Upper lobe of left lung (tissue), 6 donors: ENCODE results near the gene GAL. TPM values are rescaled to one million over a fixed set of nuclear protein-coding genes. Genes with fewer than 3 reads are reported as not detected.

Experiments
- ATAC-seq, 2 donors: fragments of 200-7000 bp; cut with Tn5 transposase; one replicate each; pipeline ENCODE4 v1.9.1; 2022; ENCODE audit warnings: mild to moderate bottlenecking in 2 of 2, moderate library complexity in 2 of 2; ENCODE audit not compliant: low FRiP score in 2 of 2
- DNase-seq, 2 donors: peaks; one replicate each; pipeline ENCODE4 v3.0.0-alpha.2; 2019 to 2020
- H3K27ac ChIP-seq, 4 donors: fragments of 200-600 bp; sonication (generic); one replicate each; pipeline ENCODE4 v1.5.1; 2016 to 2019
- H3K27me3 ChIP-seq, 4 donors: fragments of 200-600 bp; sonication (generic); one replicate each; pipeline ENCODE4 v1.5.1; 2017 to 2019
- H3K36me3 ChIP-seq, 4 donors: fragments of 200-600 bp; sonication (generic); one replicate each; pipeline ENCODE4 v1.5.1; 2016 to 2019
- H3K4me1 ChIP-seq, 4 donors: fragments of 200-600 bp; sonication (generic); one replicate each; pipeline ENCODE4 v1.5.1; 2018 to 2019
- H3K4me3 ChIP-seq, 4 donors: fragments of 200-600 bp; sonication (generic); one replicate each; pipeline ENCODE4 v1.5.1; 2017 to 2019; ENCODE audit warnings: mild to moderate bottlenecking in 2 of 4, moderate library complexity in 1 of 4
- H3K9me3 ChIP-seq, 4 donors: fragments of 200-600 bp; sonication (generic); one replicate each; pipeline ENCODE4 v1.5.1; 2018 to 2019
- POLR2A ChIP-seq, 4 donors: fragments of 450-650 bp; IDR thresholded peaks; one replicate each; pipeline ENCODE4 v1.5.1; 2016 to 2017; ENCODE audit warnings: antibody characterized with exemption in 4 of 4, mild to moderate bottlenecking in 2 of 4
- POLR2AphosphoS5 ChIP-seq, 2 donors: sonication (generic); formaldehyde crosslinking; IDR thresholded peaks; one replicate each; pipeline ENCODE4 v1.5.1; 2017; ENCODE audit warnings: antibody characterized with exemption in 2 of 2
- WGBS, 2 donors: methylation state at CpG; one replicate each; pipeline ENCODE4 v1.1.5; 2017 to 2018; 5-methylcytosine and 5-hydroxymethylcytosine counted together
- total RNA-seq, 6 donors: library from RNA; depleted of rRNA in 4 of 6; stranded (reverse); fragments of >200 nt in 4 of 6; gene quantifications; one replicate each; pipeline versions ENCODE4 v1.1.0 to v1.2.1, GENCODE V29; 2016 to 2021
- donor health status: DM: no; HTN: no; CAD: no; lungs with moderate emphysema.
- donor health status: DM: no; HTN: yes; CAD: no; lungs with severe emphysema.

Gene GAL
- total RNA-seq, 6 donors from 2014 or later, result 0.54 TPM; not detected in 4

GRCh38 chr11:68735646-68736045, 51.3 kb downstream of the GAL start:
- DNase-seq (no peak), ATAC-seq (peak in 1 of 2 donors; percentile 24)
- TF ChIP-seq POLR2A (IDR thresholded peaks at IDR 0.05) (no peak), POLR2AphosphoS5 (IDR thresholded peaks at IDR 0.05) (no peak)
- Histone ChIP-seq H3K27ac (peak overlapping the region in 1 of 4 donors; percentile 18), H3K9me3 (no peaks in the 10 kb centered on the region), H3K36me3 (no peaks in the 10 kb centered on the region), H3K27me3 (no peaks in the 10 kb centered on the region), H3K4me3 (no peak overlapping the region), H3K4me1 (no peaks in the 10 kb centered on the region)
- 69 to 82% methylated on average over 6 of the region's 6 CpGs for WGBS, 2 donors

Other genes with a start within 250 kb of the GAL start
- 100 to 1,000 TPM in 4 of 6 donors, 10 to 100 TPM in 2; 75.7 to 195 (median 114) TPM for gene PPP6R3, start 223.8 kb upstream of the GAL start, total RNA-seq
- 1 to 10 TPM in 4 of 6 donors, under 1 TPM in 2; 0.76 to 7.3 (median 1.8) TPM for gene TESMIN, start 67.0 kb downstream of the GAL start, total RNA-seq
- 10 to 100 TPM; 38.2 to 91.8 (median 63.3) TPM for gene CPT1A, start 157.4 kb downstream of the GAL start, total RNA-seq
- 10 to 100 TPM; 17.8 to 50.8 (median 32.3) TPM for gene MRPL21, start 219.3 kb downstream of the GAL start, total RNA-seq
- 10 to 100 TPM; 11.7 to 84.9 (median 18.9) TPM for gene IGHMBP2, start 219.3 kb downstream of the GAL start, total RNA-seq